ENCODE measurements around the gene MCRS1.

Gene MCRS1

GRCh38 chr12:49568442-49569162 is 660 bp upstream of the MCRS1 start:
- peak overlapping the region; percentile 86 for H3K4me2 ChIP-seq (ENCODE audit: low read depth, low read length)
- peak overlapping the region; percentile 86 for H3K9ac ChIP-seq (ENCODE audit: low read length)
- H3K4me1 ChIP-seq (ENCODE audit: low read length) = peaks cover 4% of the 10 kb centered on the region; the same call in 1 of the 2 replicates
- no peaks in the 10 kb centered on the region for H4K20me1 ChIP-seq (ENCODE audit: insufficient read depth, low read length)
- peak overlapping the region; percentile 96 for H2AFZ ChIP-seq (ENCODE audit: low read length)
- H3F3A ChIP-seq (ENCODE audit: insufficient read depth, low read length) = no peaks in the 10 kb centered on the region
- H3K27ac ChIP-seq (ENCODE audit: low read length) = no peak overlapping the region; the same call in 1 of the 2 replicates
- no peak for TF ChIP-seq EZH2 (optimal IDR thresholded peaks at IDR 0.05; ENCODE audit: low read depth, low read length)
- TF ChIP-seq CTCF (IDR thresholded peaks at IDR 0.05; ENCODE audit: low read length) = no peak
- TF ChIP-seq EZH2phosphoT487 (IDR thresholded peaks at IDR 0.05; ENCODE audit: low read length) = no peak
- no peaks in the 10 kb centered on the region for H3K9me2 ChIP-seq (replicated peaks; ENCODE audit: insufficient read depth, low read length)
- H3K79me2 ChIP-seq (ENCODE audit: low read length) = peaks cover 47% of the 10 kb centered on the region
- no peaks in the 10 kb centered on the region for H3K27me3 ChIP-seq (replicated peaks; ENCODE audit: insufficient read depth, low read length)
- no peaks in the 10 kb centered on the region for H3K36me3 ChIP-seq (replicated peaks; ENCODE audit: insufficient read depth, low read length)
- peak overlapping the region; percentile 96 for H3K4me3 ChIP-seq (ENCODE audit: low read length)
- H3K9me3 ChIP-seq (replicated peaks; ENCODE audit: insufficient read depth, low read length) = no peaks in the 10 kb centered on the region
- peak; percentile 51 for DNase-seq

- TF ChIP-seq EZH2phosphoT487 (IDR thresholded peaks at IDR 0.05; ENCODE audit: low read length) = no peak
- no peak for TF ChIP-seq EZH2 (optimal IDR thresholded peaks at IDR 0.05; ENCODE audit: low read depth, low read length)
- TF ChIP-seq CTCF (IDR thresholded peaks at IDR 0.05; ENCODE audit: low read length) = no peak
- Histone ChIP-seq H3K36me3 (replicated peaks; ENCODE audit: insufficient read depth, low read length) (peaks cover under 1% of the 10 kb centered on the region; the same call in 1 of the 2 replicates), H3K79me2 (ENCODE audit: low read length) (peaks cover 47% of the 10 kb centered on the region), H3K9ac (ENCODE audit: low read length) (peak overlapping the region; percentile 86), H3K9me3 (replicated peaks; ENCODE audit: insufficient read depth, low read length) (no peaks in the 10 kb centered on the region), H4K20me1 (ENCODE audit: insufficient read depth, low read length) (no peaks in the 10 kb centered on the region), H2AFZ (ENCODE audit: low read length) (peak overlapping the region; percentile 96), H3K4me3 (ENCODE audit: low read length) (peak overlapping the region; percentile 96), H3K9me2 (replicated peaks; ENCODE audit: insufficient read depth, low read length) (no peaks in the 10 kb centered on the region), H3K27ac (ENCODE audit: low read length) (no peak overlapping the region), H3K4me1 (ENCODE audit: low read length) (peaks cover 4% of the 10 kb centered on the region; the same call in 1 of the 2 replicates), H3K4me2 (ENCODE audit: low read depth, low read length) (peak overlapping the region; percentile 86), H3K27me3 (replicated peaks; ENCODE audit: insufficient read depth, low read length) (no peaks in the 10 kb centered on the region), H3F3A (ENCODE audit: insufficient read depth, low read length) (no peaks in the 10 kb centered on the region)
- no peak for DNase-seq
Observed at GRCh38 chr12:49567302-49567610, 686 bp downstream of the MCRS1 start.

- peaks cover 47% of the 10 kb centered on the region for H3K79me2 ChIP-seq (ENCODE audit: low read length)
- H3K4me1 ChIP-seq (ENCODE audit: low read length) = peaks cover 4% of the 10 kb centered on the region; the same call in 1 of the 2 replicates
- H2AFZ ChIP-seq (ENCODE audit: low read length) = no peak overlapping the region
- H3K4me2 ChIP-seq (ENCODE audit: low read depth, low read length) = no peak overlapping the region
- no peaks in the 10 kb centered on the region for H3K9me2 ChIP-seq (replicated peaks; ENCODE audit: insufficient read depth, low read length)
- no peak overlapping the region for H3K27ac ChIP-seq (ENCODE audit: low read length)
- H3F3A ChIP-seq (ENCODE audit: insufficient read depth, low read length) = no peaks in the 10 kb centered on the region
- no peak overlapping the region for H3K4me3 ChIP-seq (ENCODE audit: low read length)
- TF ChIP-seq EZH2phosphoT487 (IDR thresholded peaks at IDR 0.05; ENCODE audit: low read length) = no peak
- no peak for TF ChIP-seq CTCF (IDR thresholded peaks at IDR 0.05; ENCODE audit: low read length)
- no peak for TF ChIP-seq EZH2 (optimal IDR thresholded peaks at IDR 0.05; ENCODE audit: low read depth, low read length)
- no peaks in the 10 kb centered on the region for H4K20me1 ChIP-seq (ENCODE audit: insufficient read depth, low read length)
- no peaks in the 10 kb centered on the region for H3K9me3 ChIP-seq (replicated peaks; ENCODE audit: insufficient read depth, low read length)
- H3K36me3 ChIP-seq (replicated peaks; ENCODE audit: insufficient read depth, low read length) = peaks cover 3% of the 10 kb centered on the region; the same call in 1 of the 2 replicates
- DNase-seq = no peak
- no peaks in the 10 kb centered on the region for H3K27me3 ChIP-seq (replicated peaks; ENCODE audit: insufficient read depth, low read length)
- H3K9ac ChIP-seq (ENCODE audit: low read length) = no peak overlapping the region
Observed at GRCh38 chr12:49566361-49566760, 1.6 kb downstream of the MCRS1 start.
